Activated CD4-positive, alpha-beta T cell treated with anti-CD3 and anti-CD28 coated beads, Interleukin-2, Interleukin-6, amounts not matched to agents 100 ng/mL and 50 ng/mL, durations not matched to agents 16 hours and 8 hours (primary cell): ENCODE data around the gene DHCR24.

Experiments used
- DNase-seq: peaks from one replicate; pipeline ENCODE4 v3.0.0-alpha.2; 2020

The DHCR24 gene

GRCh38 chr1:54843449-54843848, 43.5 kb downstream of the DHCR24 start:
- no peak for DNase-seq

GRCh38 chr1:54842963-54843362, 44.0 kb downstream of the DHCR24 start:
- DNase-seq = no peak

GRCh38 chr1:54842206-54842915, 44.6 kb downstream of the DHCR24 start:
- DNase-seq = no peak

- no peak for DNase-seq
Observed at GRCh38 chr1:54839824-54840223, 47.2 kb downstream of the DHCR24 start.

- no peak for DNase-seq
Observed at GRCh38 chr1:54838565-54839180, 48.3 kb downstream of the DHCR24 start.

GRCh38 chr1:54837002-54837853, 49.8 kb downstream of the DHCR24 start:
- no peak for DNase-seq

- DNase-seq = no peak
Observed at GRCh38 chr1:54836594-54836993, 50.4 kb downstream of the DHCR24 start.

- DNase-seq = no peak
Observed at GRCh38 chr1:54835970-54836369, 51.0 kb downstream of the DHCR24 start.

GRCh38 chr1:54835131-54835898, 51.7 kb downstream of the DHCR24 start:
- DNase-seq = no peak

GRCh38 chr1:54834007-54834541, 52.9 kb downstream of the DHCR24 start:
- no peak for DNase-seq

GRCh38 chr1:54833121-54833520, 53.9 kb downstream of the DHCR24 start:
- no peak for DNase-seq

GRCh38 chr1:54826226-54826816, 60.7 kb downstream of the DHCR24 start:
- no peak for DNase-seq

GRCh38 chr1:54825696-54826095, 61.3 kb downstream of the DHCR24 start:
- DNase-seq = no peak

- DNase-seq = no peak
Observed at GRCh38 chr1:54823670-54824069, 63.3 kb downstream of the DHCR24 start.

GRCh38 chr1:54819733-54820132, 67.3 kb downstream of the DHCR24 start:
- no peak for DNase-seq

GRCh38 chr1:54819195-54819536, 67.8 kb downstream of the DHCR24 start:
- DNase-seq = no peak

- no peak for DNase-seq
Observed at GRCh38 chr1:54818461-54819194, 68.4 kb downstream of the DHCR24 start.

GRCh38 chr1:54816951-54817350, 70.0 kb downstream of the DHCR24 start:
- no peak for DNase-seq

GRCh38 chr1:54816130-54816529, 70.9 kb downstream of the DHCR24 start:
- DNase-seq = no peak

GRCh38 chr1:54815086-54815876, 71.7 kb downstream of the DHCR24 start:
- DNase-seq = no peak

GRCh38 chr1:54814571-54814970, 72.4 kb downstream of the DHCR24 start:
- DNase-seq = no peak
